B cell (primary cell): ENCODE results near the gene CABLES1.

Experiments used
- CTCF ChIP-seq: fragments of 200-600 bp; IDR thresholded peaks from one replicate; pipeline ENCODE4 v1.8.0; 2022; ENCODE audit warnings: antibody characterized with exemption, mild to moderate bottlenecking
- EZH2 ChIP-seq: IDR thresholded peaks from 2 replicates; pipeline ENCODE4 v1.6.1; 2012; ENCODE audit warnings: borderline replicate concordance, low read depth, mild to moderate bottlenecking, moderate library complexity, low read length; ENCODE audit not compliant: insufficient read depth, poor library complexity, severe bottlenecking

DNA sequence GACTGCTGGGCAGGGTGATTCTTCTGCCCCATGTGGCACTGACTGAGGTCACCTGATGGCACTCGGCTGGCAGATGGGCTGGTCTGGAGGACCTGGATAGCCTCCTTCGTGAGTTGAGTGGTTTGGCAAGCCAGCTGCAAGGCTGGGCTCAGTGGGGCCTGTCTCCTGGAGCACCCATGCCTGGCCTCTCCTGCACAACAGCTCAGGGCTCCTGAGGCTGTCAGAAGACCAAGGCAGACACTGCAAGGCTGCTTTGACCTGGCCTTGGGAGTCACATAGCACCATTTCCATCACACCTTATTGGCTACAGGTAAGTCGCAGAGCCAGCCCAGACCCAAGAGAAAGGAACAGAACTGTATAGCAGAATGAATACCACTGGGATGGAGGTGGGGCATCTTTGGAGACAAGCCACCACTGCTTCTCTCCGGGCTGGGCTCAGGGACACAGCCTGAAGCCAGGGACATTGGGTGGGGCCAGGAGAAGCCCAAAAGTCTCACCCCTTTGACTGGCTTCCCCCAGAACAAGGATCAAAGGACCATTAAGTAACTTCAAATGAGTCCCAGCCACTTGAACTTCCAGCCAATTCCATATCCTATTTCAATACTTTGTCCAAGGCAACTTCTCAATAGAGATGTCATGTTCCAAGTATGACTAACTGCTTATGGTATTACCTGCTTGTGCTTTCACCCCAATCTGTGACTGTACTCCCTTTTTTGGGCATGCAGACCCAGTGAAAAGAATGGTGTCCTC, 156.3 kb downstream of the CABLES1 start:
- no peak for TF ChIP-seq EZH2
- TF ChIP-seq CTCF = no peak
